ENCODE results near the gene ALK.
A peak's percentile ranks its signal among the peaks of the same experiment; 100 is the strongest.

Gene ALK

DNA sequence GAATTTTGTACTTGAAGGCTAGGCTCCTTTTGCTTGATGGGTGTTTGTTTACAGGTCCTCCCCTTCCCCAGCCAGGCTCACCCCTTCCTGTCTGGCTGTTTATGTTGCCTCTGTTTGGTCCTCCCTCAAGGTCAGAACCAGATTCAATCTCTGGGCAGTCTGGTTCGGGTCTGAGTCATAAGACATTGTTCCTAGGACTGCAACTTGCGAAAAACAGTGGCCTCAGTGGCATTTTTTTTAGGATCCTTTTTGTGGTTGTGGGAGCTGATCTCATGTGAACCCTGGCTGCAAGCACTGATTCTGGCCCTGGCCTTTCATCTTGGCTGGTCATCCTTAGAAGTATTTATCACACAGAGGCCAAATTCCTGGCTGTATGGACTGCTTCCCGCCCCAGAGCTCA is 435.8 kb downstream of the ALK start:
- DNase-seq (ENCODE audit: low read depth) = no peak

GRCh38 chr2:29485117-29485516 is 436.3 kb downstream of the ALK start:
- DNase-seq (ENCODE audit: low read depth) = no peak

GRCh38 chr2:29482867-29483266 is 438.5 kb downstream of the ALK start:
- no peak for DNase-seq (ENCODE audit: low read depth)

GRCh38 chr2:29482348-29482747 is 439.0 kb downstream of the ALK start:
- no peak for DNase-seq (ENCODE audit: low read depth)

GRCh38 chr2:29481313-29481712 is 440.1 kb downstream of the ALK start:
- DNase-seq (ENCODE audit: low read depth) = no peak

GRCh38 chr2:29480426-29480825 is 441.0 kb downstream of the ALK start:
- no peak for DNase-seq (ENCODE audit: low read depth)

GRCh38 chr2:29479401-29479800 is 442.0 kb downstream of the ALK start:
- DNase-seq (ENCODE audit: low read depth) = no peak

DNA sequence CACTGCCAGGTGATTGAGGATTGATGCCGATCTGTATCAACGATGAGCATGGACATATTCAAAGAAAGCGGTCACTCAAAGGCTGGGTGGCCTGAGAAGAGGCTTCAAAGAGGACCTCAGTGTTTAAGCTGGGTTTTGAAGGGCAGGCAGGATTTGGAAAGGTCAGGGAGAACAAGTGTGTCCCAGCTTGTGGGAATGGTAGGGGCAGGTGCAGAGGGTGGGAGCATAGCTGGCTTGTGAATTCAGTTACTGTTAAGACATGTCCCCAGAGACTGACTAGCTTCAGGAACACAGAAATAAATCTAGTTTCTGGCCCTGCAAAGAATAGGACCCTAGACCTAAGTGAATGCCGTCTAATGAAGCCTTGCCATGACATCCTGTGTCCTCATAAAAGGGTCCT is 442.7 kb downstream of the ALK start:
- no peak for DNase-seq (ENCODE audit: low read depth)

DNA sequence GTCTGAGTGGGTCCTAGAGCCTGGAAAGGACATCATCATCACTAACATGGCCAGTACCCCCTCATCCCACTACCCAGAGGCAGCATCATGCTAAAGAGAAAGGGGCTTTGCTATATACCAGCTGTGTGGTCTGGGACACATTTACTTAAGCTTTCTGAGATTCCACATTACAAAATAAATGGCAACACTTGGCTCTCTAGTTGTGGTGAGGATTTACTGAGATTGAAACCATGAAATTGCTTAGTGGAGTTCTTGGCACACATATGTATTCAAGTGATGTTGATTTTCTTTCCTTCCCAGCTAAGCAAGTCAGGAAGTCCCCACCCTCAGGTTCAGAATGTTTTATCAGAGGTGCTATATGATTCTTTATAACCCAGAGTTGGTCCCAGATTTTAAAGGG is 444.2 kb downstream of the ALK start:
- no peak for DNase-seq (ENCODE audit: low read depth)

DNA sequence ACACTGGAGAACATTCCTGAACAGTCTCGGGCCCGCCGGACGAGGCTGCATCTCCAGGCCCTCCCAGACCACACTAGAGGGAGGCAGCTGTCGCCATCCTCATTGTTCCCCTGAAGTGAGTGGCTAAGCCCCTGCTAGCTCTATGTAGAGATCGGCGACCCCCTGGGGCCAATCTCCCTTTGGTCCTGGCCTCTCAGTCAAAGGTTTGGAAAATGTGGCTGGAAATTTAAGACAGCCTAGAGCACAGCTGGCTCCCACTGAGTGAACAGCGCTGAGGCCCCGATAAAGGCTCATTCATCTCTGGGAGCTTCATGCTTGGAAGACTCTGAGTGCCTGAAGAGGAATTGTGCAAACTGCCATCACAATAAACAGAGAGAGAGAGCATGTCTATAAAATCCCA is 445.9 kb downstream of the ALK start:
- DNase-seq (ENCODE audit: low read depth) = no peak

GRCh38 chr2:29469961-29470360 is 451.4 kb downstream of the ALK start:
- no peak for DNase-seq (ENCODE audit: low read depth)

DNA sequence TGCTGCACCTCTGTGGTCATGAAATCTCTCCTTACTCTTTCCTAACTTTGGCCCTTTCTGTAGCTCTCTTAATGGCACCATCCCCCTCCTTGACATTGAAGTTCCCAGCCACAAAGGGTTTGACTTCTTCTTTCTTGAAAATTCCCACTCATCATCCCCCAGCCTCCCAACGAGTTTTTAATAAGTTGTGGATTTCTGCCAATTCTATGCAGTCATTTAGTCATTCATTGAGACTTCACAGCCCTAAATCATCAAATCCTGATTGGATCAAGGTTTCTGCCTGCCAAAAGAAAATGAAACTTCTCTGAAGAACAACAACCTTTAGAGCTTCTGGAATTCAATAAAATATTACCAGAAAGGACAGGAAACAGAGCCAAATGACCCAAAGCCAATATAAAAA is 451.9 kb downstream of the ALK start:
- no peak for DNase-seq (ENCODE audit: low read depth)

- peak; percentile 59 for DNase-seq (ENCODE audit: low read depth)
These were observed 458.0 kb downstream of the ALK start for GRCh38 chr2:29463181-29463900.

DNA sequence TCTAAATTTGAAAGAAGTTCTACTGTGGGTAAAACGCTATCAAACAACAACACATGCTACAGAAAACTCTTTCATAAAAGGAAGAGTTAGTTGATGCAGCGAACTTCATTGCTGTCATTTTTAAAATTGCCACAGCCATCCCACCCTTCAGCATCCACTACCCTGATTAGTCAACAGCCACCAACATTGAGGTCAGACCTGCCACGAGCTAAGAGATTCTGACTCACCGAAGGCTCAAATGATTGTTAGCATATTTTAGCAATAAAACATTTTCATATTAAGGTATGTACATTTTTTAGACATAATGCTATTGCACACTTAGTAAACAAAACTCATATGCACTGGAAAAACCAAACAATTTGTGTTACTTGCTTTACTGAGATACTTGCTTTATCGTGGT is 459.1 kb downstream of the ALK start:
- peak; percentile 9 for DNase-seq (ENCODE audit: low read depth)

GRCh38 chr2:29460190-29460589 is 461.2 kb downstream of the ALK start:
- DNase-seq (ENCODE audit: low read depth) = no peak

DNA sequence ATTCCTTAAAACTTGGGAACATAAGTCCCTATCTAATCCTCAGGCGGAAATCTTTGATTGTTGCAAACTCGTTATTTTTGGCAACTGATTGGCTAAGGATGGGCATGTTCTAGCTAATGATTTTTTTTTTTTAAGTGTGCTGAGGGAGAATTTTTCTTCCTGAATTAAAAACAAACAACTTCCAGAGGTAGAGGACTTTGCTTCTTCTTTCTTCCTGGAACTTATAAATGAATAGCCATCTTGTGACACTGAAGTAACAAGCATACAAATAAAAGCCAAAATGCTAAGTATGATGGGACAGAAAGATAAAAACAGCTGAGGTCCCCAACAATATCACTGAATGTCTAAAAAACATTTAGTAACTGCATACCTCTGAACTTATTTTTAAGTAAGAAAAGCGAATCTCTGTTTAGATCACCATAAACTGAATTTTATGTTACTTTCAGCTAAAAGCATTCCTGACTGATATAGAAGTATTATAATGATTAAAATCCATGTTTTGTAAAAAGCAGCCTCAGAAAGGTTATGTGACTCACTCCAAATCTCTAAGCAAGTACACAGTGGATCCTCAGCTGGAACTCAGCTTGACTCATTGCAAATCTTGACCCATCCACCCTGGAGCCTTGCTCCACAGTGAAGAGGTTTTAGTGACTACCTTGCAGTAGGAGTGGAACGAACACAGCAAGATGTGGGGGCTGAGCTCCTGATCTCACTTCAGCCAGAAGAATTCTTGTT is 461.8 kb downstream of the ALK start:
- DNase-seq (ENCODE audit: low read depth) = peak; percentile 55

DNA sequence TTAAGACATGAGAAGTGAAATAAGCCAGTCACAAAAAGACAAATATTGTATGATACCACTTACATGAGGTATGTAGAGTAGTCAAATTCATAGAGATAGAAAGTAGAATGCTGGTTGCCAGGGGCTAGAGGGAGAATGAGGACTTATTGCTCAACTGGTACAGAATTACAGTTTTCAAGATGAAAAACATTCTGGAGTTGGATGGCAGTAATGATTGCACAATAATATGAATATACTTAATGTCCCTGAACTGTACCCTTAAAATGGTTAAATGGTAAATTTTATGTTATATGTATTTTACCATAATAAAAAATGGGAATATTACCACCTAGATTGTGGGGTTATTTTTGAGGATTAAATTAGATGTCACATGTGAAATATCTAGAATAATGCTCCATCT is 465.0 kb downstream of the ALK start:
- no peak for DNase-seq (ENCODE audit: low read depth)

DNA sequence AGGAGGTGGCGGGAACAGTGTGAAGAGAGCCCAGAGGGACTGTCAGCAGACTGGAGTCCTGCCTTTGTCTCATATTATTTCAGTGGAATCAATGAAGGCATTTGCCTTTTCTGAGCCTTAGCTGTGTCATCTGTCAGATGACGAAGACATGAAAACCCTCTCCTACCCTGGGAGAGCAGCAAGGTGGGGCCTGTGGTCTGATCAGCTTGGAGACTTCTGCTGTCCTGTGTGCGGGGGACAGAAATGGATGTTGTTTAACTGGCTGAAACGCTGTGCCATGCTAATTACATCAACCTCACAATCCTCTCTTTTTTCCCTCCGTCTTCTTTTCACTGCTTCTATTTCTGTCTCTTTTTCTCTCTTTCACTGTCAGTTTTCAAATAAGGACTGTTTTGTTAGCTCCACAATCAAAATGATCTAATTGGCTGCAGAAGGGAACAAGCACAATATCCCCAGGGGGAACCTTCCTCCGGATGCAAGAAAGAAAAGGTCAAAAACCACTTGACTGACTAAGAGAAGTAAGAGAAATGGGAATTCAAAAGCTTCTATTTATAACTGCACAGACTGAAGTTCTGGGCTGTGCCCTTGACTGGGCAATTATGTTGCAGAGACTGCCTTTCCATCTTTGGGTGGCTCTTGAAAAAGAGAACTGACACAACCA is 466.1 kb downstream of the ALK start:
- DNase-seq (ENCODE audit: low read depth) = peak; percentile 45

- no peak for DNase-seq (ENCODE audit: low read depth)
These were observed 469.4 kb downstream of the ALK start for GRCh38 chr2:29452036-29452435.

DNA sequence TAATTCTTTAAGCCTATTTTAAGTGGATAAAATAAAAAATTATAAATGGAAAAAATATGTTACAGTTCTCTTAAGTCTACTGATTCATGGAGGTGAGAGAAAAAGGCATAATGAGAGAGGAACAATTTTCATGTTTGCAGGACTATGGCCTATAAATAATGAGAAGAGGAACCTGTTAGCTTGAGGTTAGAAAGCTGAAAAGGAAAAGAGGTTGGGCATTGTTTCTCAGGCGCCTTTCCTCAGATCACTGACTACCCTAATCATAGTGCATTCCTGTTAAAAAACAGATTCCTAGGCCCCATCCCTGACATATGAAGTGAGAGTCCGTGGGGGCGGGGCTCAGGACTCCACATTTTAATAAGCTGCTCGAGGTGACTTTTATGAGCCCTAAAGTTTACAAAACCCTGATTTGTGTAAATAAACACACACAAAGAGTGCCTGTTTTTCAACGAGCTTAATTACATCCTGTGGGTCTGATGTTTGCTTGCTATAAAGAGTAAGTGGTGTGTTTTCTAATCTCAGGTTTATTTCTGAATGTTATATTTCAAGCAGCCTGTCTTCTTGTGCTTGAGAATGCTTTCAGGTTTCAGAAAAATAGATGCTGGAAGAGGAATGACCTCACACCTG is 470.7 kb downstream of the ALK start:
- no peak for DNase-seq (ENCODE audit: low read depth)

- no peak for DNase-seq (ENCODE audit: low read depth)
These were observed 471.9 kb downstream of the ALK start for GRCh38 chr2:29449499-29449898.

- no peak for DNase-seq (ENCODE audit: low read depth)
These were observed 473.2 kb downstream of the ALK start for GRCh38 chr2:29448096-29448688.

All from stromal cell of bone marrow (primary cell).